H9 (cell line): Measurements from ENCODE around the gene ZMIZ1. TPM values are rescaled to one million over a fixed set of nuclear protein-coding genes. Genes with fewer than 3 reads are reported as not detected.

ENCODE experiments used
- DNase-seq: peaks from one replicate; pipeline ENCODE4 v3.0.0-alpha.2; 2017
- H2AFZ ChIP-seq: one replicate; pipeline ENCODE4 v1.6.1; 2013; ENCODE audit warnings: mild to moderate bottlenecking, low read length, control low read depth, moderate library complexity
- H2AK5ac ChIP-seq: 2 replicates; pipeline ENCODE4 v1.6.1; 2013; ENCODE audit warnings: low read length, control low read depth, mixed read lengths; ENCODE audit not compliant: insufficient read length
- H2BK120ac ChIP-seq: one replicate; pipeline ENCODE4 v1.6.1; 2013; ENCODE audit warnings: low read depth, mild to moderate bottlenecking, low read length, control low read depth, inconsistent platforms; ENCODE audit not compliant: poor library complexity, severe bottlenecking
- H2BK12ac ChIP-seq: 2 replicates; pipeline ENCODE4 v1.6.1; 2013; ENCODE audit warnings: low read length, control low read depth, mixed read lengths, low read depth; ENCODE audit not compliant: insufficient read length
- H2BK15ac ChIP-seq: 2 replicates; pipeline ENCODE4 v1.6.1; 2013; ENCODE audit warnings: low read depth, low read length, control low read depth
- H2BK20ac ChIP-seq: one replicate; pipeline ENCODE4 v1.6.1; 2013; ENCODE audit warnings: low read depth, mild to moderate bottlenecking, low read length, control low read depth, inconsistent platforms; ENCODE audit not compliant: poor library complexity, severe bottlenecking
- H2BK5ac ChIP-seq: 2 replicates; pipeline ENCODE4 v1.6.1; 2013; ENCODE audit warnings: low read length, control low read depth, mixed read lengths; ENCODE audit not compliant: insufficient read length
- H3K14ac ChIP-seq: 2 replicates; pipeline ENCODE4 v1.6.1; 2013; ENCODE audit warnings: low read length, control low read depth; ENCODE audit not compliant: insufficient read depth
- H3K18ac ChIP-seq: 2 replicates; pipeline ENCODE4 v1.6.1; 2013; ENCODE audit warnings: low read depth, mild to moderate bottlenecking, mixed read lengths, low read length, control low read depth; ENCODE audit not compliant: insufficient read length
- H3K23ac ChIP-seq: 2 replicates; pipeline ENCODE4 v1.6.1; 2013; ENCODE audit warnings: low read length, control low read depth, mixed read lengths, low read depth; ENCODE audit not compliant: insufficient read length
- H3K23me2 ChIP-seq: 2 replicates; pipeline ENCODE4 v1.6.1; 2013; ENCODE audit warnings: low read depth, mild to moderate bottlenecking, mixed read lengths, low read length, control low read depth; ENCODE audit not compliant: insufficient read length, poor library complexity, severe bottlenecking
- H3K27ac ChIP-seq: 2 replicates; pipeline ENCODE4 v1.5.1; 2013; ENCODE audit warnings: low read length, control low read depth, mixed read lengths, low read depth; ENCODE audit not compliant: insufficient read length
- H3K27me3 ChIP-seq: 2 replicates; pipeline ENCODE4 v1.6.1; 2013; ENCODE audit warnings: low read length, control low read depth, inconsistent platforms; ENCODE audit not compliant: insufficient read depth
- H3K4ac ChIP-seq: 2 replicates; pipeline ENCODE4 v1.6.1; 2013; ENCODE audit warnings: low read depth, mild to moderate bottlenecking, control low read depth, inconsistent platforms, low read length, moderate library complexity
- H3K4me1 ChIP-seq: 2 replicates; pipeline ENCODE4 v1.6.1; 2013; ENCODE audit warnings: low read length, control low read depth, inconsistent platforms; ENCODE audit not compliant: insufficient read depth
- H3K4me2 ChIP-seq: 2 replicates; pipeline ENCODE4 v1.6.1; 2013; ENCODE audit warnings: low read length, control low read depth, mixed read lengths; ENCODE audit not compliant: insufficient read length, insufficient read depth
- H3K56ac ChIP-seq: 2 replicates; pipeline ENCODE4 v1.6.1; 2013; ENCODE audit warnings: low read depth, mild to moderate bottlenecking, mixed read lengths, low read length, control low read depth; ENCODE audit not compliant: insufficient read length
- H3K79me1 ChIP-seq: 2 replicates; pipeline ENCODE4 v1.6.1; 2013; ENCODE audit warnings: low read depth, mild to moderate bottlenecking, moderate library complexity, low read length, control low read depth, inconsistent platforms; ENCODE audit not compliant: insufficient read depth, poor library complexity, severe bottlenecking
- H3K79me2 ChIP-seq: 2 replicates; pipeline ENCODE4 v1.6.1; 2013; ENCODE audit warnings: low read length, control low read depth, inconsistent platforms; ENCODE audit not compliant: insufficient read depth
- H3K9ac ChIP-seq: 2 replicates; pipeline ENCODE4 v1.6.1; 2013; ENCODE audit warnings: low read length, control low read depth, mixed read lengths; ENCODE audit not compliant: insufficient read length; ENCODE audit errors: extremely low read depth
- H3K9me3 ChIP-seq: one replicate; pipeline ENCODE4 v1.6.1; 2013; ENCODE audit warnings: low read depth, low read length, inconsistent platforms; ENCODE audit not compliant: control insufficient read depth
- H3T11ph ChIP-seq: one replicate; pipeline ENCODE4 v1.6.1; 2013; ENCODE audit warnings: mild to moderate bottlenecking, low read length, control low read depth, inconsistent platforms
- H4K20me1 ChIP-seq: one replicate; pipeline ENCODE4 v1.6.1; 2013; ENCODE audit not compliant: control insufficient read depth, insufficient read length, insufficient read depth
- H4K5ac ChIP-seq: 2 replicates; pipeline ENCODE4 v1.6.1; 2013; ENCODE audit warnings: low read depth, mild to moderate bottlenecking, mixed read lengths, low read length, control low read depth; ENCODE audit not compliant: insufficient read length
- H4K8ac ChIP-seq: replicated peaks from 2 replicates; pipeline ENCODE4 v1.6.1; 2013; ENCODE audit warnings: low read length, control low read depth, mixed read lengths, low read depth; ENCODE audit not compliant: insufficient read length
- H4K91ac ChIP-seq: 2 replicates; pipeline ENCODE4 v1.6.1; 2013; ENCODE audit warnings: low read depth, mild to moderate bottlenecking, moderate library complexity, mixed read lengths, low read length, control low read depth; ENCODE audit not compliant: insufficient read length
- H3K27ac Mint-ChIP-seq, 3 experiments: 2 replicates in 2 of 3; 3 replicates in 1 of 3; pipeline ENCODE4 v1.8.0; 2020 to 2021; ENCODE audit warnings: mixed read lengths in 3 of 3, mild to moderate bottlenecking in 1 of 3, moderate library complexity in 1 of 3
- H3K27me3 Mint-ChIP-seq: 2 replicates; pipeline ENCODE4 v1.8.0; 2021; ENCODE audit warnings: low read depth, mild to moderate bottlenecking, moderate library complexity, mixed read lengths
- H3K36me3 Mint-ChIP-seq, 3 experiments: 2 replicates in 2 of 3; 3 replicates in 1 of 3; pipeline ENCODE4 v1.8.0; 2020 to 2021; ENCODE audit warnings: low read depth in 3 of 3, mixed read lengths in 3 of 3; ENCODE audit not compliant: insufficient read depth in 1 of 3
- H3K4me1 Mint-ChIP-seq, 2 experiments: 2 replicates each; pipeline ENCODE4 v1.8.0; 2020; ENCODE audit warnings: mixed read lengths in 2 of 2
- H3K4me3 Mint-ChIP-seq, 2 experiments: 2 replicates in 1 of 2; 3 replicates in 1 of 2; pipeline ENCODE4 v1.8.0; 2020 to 2021; ENCODE audit warnings: mild to moderate bottlenecking in 2 of 2, mixed read lengths in 2 of 2, moderate library complexity in 1 of 2
- H3K9me3 Mint-ChIP-seq, 2 experiments: 2 replicates in 1 of 2; 3 replicates in 1 of 2; pipeline ENCODE4 v1.8.0; 2020; ENCODE audit warnings: mild to moderate bottlenecking in 2 of 2, mixed read lengths in 2 of 2, moderate library complexity in 1 of 2
- CTCF ChIP-seq: fragments of 200-600 bp; sonication (generic); conservative IDR thresholded peaks from 3 replicates; pipeline ENCODE4 v1.8.0; 2021; ENCODE audit warnings: antibody characterized with exemption, mild to moderate bottlenecking
- WGBS: extraction: QIAGEN DNeasy Blood & Tissue Kit; methylation state at CpG from one replicate; pipeline ENCODE4 v1.1.7; 2013; ENCODE audit warnings: missing lambda C conversion rate, low lambda C conversion rate, mixed read lengths; ENCODE audit not compliant: insufficient read length; ENCODE audit errors: extremely low coverage; 5-methylcytosine and 5-hydroxymethylcytosine counted together
- total RNA-seq: library from RNA; stranded (reverse); gene quantifications from 2 replicates; pipeline ENCODE4 v1.2.1, GENCODE V29; 2021

The ZMIZ1 gene
- total RNA-seq, 1 experiment from 2014 or later = 36.9 TPM

- H3K4me1 ChIP-seq = peaks cover 11% of the 10 kb centered on the region; the same call in 1 of the 2 replicates
- H4K5ac ChIP-seq = no peak overlapping the region
- Mint-ChIP-seq H3K4me3 (no peak overlapping the region), H3K27ac (no peak overlapping the region; a peak in 1 of 7 replicates), H3K4me1 (peaks cover 62 to 79% of the 10 kb centered on the region in 2 experiments), H3K36me3 (no peaks in the 10 kb centered on the region; a peak in 1 of 7 replicates), H3K9me3 (no peaks in the 10 kb centered on the region; a peak in 1 of 5 replicates), H3K27me3 (no peaks in the 10 kb centered on the region)
- H4K91ac ChIP-seq = no peak overlapping the region
- WGBS = no CpG with 5 or more reads among the region's 7 CpGs
- H3K9ac ChIP-seq = no peak overlapping the region
- no peaks in the 10 kb centered on the region for H3K23me2 ChIP-seq
- H3K79me2 ChIP-seq = peaks cover 18% of the 10 kb centered on the region; the same call in 1 of the 2 replicates
- H3K27me3 ChIP-seq = no peaks in the 10 kb centered on the region
- H3K79me1 ChIP-seq = peaks cover 14% of the 10 kb centered on the region
- H3K56ac ChIP-seq = no peak overlapping the region
- H2BK5ac ChIP-seq = no peak overlapping the region
- no peak overlapping the region for H2BK12ac ChIP-seq
- H3K18ac ChIP-seq = no peak overlapping the region
- H3K23ac ChIP-seq = no peak overlapping the region
- no peak overlapping the region for H2BK120ac ChIP-seq
- no peaks in the 10 kb centered on the region for H4K20me1 ChIP-seq
- no peaks in the 10 kb centered on the region for H3K9me3 ChIP-seq
- H2AK5ac ChIP-seq = no peak overlapping the region
- no peak overlapping the region for H3K4ac ChIP-seq
- no peak overlapping the region for H2BK15ac ChIP-seq
- no peak for DNase-seq
- TF ChIP-seq CTCF = no peak
- H3K27ac ChIP-seq = no peak overlapping the region
- H3K4me2 ChIP-seq = no peak overlapping the region
- H3T11ph ChIP-seq = no peak overlapping the region
- no peak overlapping the region for H2BK20ac ChIP-seq
- no peak overlapping the region for H3K14ac ChIP-seq
- no peak overlapping the region for H4K8ac ChIP-seq
- H2AFZ ChIP-seq = no peak overlapping the region
Observed at GRCh38 chr10:79102498-79102874, 33.7 kb downstream of the ZMIZ1 start.
